HG03103 (cell line): ENCODE results near the gene ATP6V0A4.
"Not testable (repeated sequence)": the region's sequence is repeated elsewhere in the genome, so short reads cannot be mapped to it uniquely, and the experiment has no call there.

ENCODE experiments used
- ATAC-seq: cut with Tn5 transposase; IDR thresholded peaks from one replicate; pipeline ENCODE4 v1.9.1; 2021; ENCODE audit warnings: low read depth; ENCODE audit not compliant: unreplicated experiment

The ATP6V0A4 gene

GRCh38 chr7:138710536-138711385 lies 87.2 kb downstream of the ATP6V0A4 start:
- no peak for ATAC-seq

GRCh38 chr7:138705167-138705566 lies 92.8 kb downstream of the ATP6V0A4 start:
- ATAC-seq: no peak

GRCh38 chr7:138701537-138701923 lies 96.5 kb downstream of the ATP6V0A4 start:
- ATAC-seq: no peak

GRCh38 chr7:138700857-138701536 lies 97.0 kb downstream of the ATP6V0A4 start, which contains the start of gene SVOPL:
Gene SVOPL (minus strand): TSS chr7:138701362. CDS start chr7:138679045, 22,317 bp downstream.
- ATAC-seq: no peak

GRCh38 chr7:138699661-138700060 lies 98.3 kb downstream of the ATP6V0A4 start:
- no peak for ATAC-seq

- no peak for ATAC-seq
These were observed 99.7 kb downstream of the ATP6V0A4 start for GRCh38 chr7:138698281-138698680.

GRCh38 chr7:138697535-138698182 lies 100.3 kb downstream of the ATP6V0A4 start:
- ATAC-seq: no peak

- ATAC-seq: not testable (repeated sequence)
These were observed 102.2 kb downstream of the ATP6V0A4 start for GRCh38 chr7:138695776-138696175.

GRCh38 chr7:138695106-138695505 lies 102.9 kb downstream of the ATP6V0A4 start:
- no peak for ATAC-seq

- no peak for ATAC-seq
These were observed 106.8 kb downstream of the ATP6V0A4 start for GRCh38 chr7:138691178-138691577.

GRCh38 chr7:138690495-138690894 lies 107.5 kb downstream of the ATP6V0A4 start:
- ATAC-seq: no peak

- ATAC-seq: not testable (repeated sequence)
These were observed 110.0 kb downstream of the ATP6V0A4 start for GRCh38 chr7:138688037-138688436.

- no peak for ATAC-seq
These were observed 113.7 kb downstream of the ATP6V0A4 start for GRCh38 chr7:138684340-138684739.

- no peak for ATAC-seq
These were observed 118.2 kb downstream of the ATP6V0A4 start for GRCh38 chr7:138679793-138680192.

- ATAC-seq: no peak
These were observed 127.4 kb downstream of the ATP6V0A4 start for GRCh38 chr7:138670594-138670993.

- ATAC-seq: no peak
These were observed 128.6 kb downstream of the ATP6V0A4 start for GRCh38 chr7:138669364-138669763.

GRCh38 chr7:138668946-138669345 lies 129.1 kb downstream of the ATP6V0A4 start:
- no peak for ATAC-seq

- ATAC-seq: no peak
These were observed 129.8 kb downstream of the ATP6V0A4 start for GRCh38 chr7:138668229-138668596.

GRCh38 chr7:138667535-138668228 lies 130.3 kb downstream of the ATP6V0A4 start:
- no peak for ATAC-seq

- no peak for ATAC-seq
These were observed 131.6 kb downstream of the ATP6V0A4 start for GRCh38 chr7:138666385-138666784.

GRCh38 chr7:138665669-138666140 lies 132.3 kb downstream of the ATP6V0A4 start:
- no peak for ATAC-seq
